EH (cell line): ENCODE results near the gene POLR2B.
"Not testable (repeated sequence)": the region's sequence is repeated elsewhere in the genome, so short reads cannot be mapped to it uniquely, and the experiment has no call there.

Source experiments
- DNase-seq: peaks from one replicate; pipeline ENCODE4 v3.0.0-alpha.2; 2015; ENCODE audit warnings: low read depth

Gene POLR2B

GRCh38 chr4:57053508-57053907, 74.8 kb downstream of the POLR2B start:
- peak; percentile 69 for DNase-seq

- DNase-seq: no peak
These were observed 77.2 kb downstream of the POLR2B start for GRCh38 chr4:57055886-57056285.

GRCh38 chr4:57059890-57060716, 81.4 kb downstream of the POLR2B start:
- no peak for DNase-seq

GRCh38 chr4:57060717-57061067, 82.0 kb downstream of the POLR2B start:
- not testable (repeated sequence) for DNase-seq

- peak; percentile 84 for DNase-seq
These were observed 82.7 kb downstream of the POLR2B start for GRCh38 chr4:57061395-57061794.

DNA sequence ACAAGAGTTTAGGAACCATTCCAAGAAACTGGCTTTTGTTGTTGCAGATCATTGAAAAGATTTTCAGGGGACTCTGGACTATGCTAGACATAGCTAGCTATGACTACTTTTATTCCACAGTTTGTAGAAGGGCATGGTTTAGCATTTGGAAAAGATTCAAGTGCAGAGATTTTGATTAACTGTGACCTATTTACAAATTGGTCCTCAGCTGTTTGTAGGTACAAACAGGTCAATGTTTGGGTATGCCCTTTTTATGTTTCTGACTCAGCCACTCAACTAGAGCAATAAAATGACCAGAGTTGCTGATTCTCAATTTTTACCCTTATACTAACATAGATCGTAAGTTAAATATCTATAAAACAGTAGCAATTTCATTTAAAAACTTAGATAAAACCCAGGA, 84.8 kb downstream of the POLR2B start:
- DNase-seq: no peak

- DNase-seq: no peak
These were observed 85.4 kb downstream of the POLR2B start for GRCh38 chr4:57064120-57064519.

GRCh38 chr4:57064811-57065711, 86.4 kb downstream of the POLR2B start:
- DNase-seq: peak; percentile 100

DNA sequence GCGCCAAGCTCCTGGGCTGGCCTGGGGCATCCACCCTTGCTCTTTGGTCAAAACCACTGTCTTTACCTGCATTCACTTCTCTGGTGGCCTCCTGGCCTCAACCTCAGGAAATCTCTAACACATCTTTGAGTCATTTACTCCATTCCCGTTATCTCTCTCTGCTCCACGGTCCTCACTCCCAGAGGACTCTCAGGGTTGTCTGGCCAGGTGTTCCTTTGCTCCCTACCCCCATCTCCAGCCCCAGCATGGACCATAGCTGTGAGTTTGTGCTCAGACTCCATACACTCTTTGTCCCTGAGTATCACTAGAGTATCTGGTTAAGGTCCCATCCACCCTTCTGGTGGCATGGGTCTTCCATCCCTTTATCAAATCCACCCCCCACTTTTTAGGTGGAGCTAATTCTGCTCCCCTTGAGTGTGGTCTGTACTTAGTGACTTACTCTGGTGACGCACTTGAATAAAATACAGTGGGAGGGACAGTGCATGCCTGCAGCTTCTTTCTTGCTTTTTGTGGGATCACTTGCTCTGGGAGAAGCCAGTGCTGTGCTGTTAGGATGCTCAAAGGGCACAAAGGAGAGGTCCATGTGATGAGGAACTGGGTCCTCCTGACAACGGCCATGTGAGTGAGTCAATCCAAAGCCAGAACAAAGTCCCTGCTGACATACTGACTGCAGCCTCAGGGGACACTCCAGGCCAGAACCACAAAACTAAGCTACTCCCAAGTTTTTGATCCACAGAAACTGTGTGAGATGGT, 87.2 kb downstream of the POLR2B start:
- peak; percentile 70 for DNase-seq

- no peak for DNase-seq
These were observed 89.7 kb downstream of the POLR2B start for GRCh38 chr4:57068237-57068981.

DNA sequence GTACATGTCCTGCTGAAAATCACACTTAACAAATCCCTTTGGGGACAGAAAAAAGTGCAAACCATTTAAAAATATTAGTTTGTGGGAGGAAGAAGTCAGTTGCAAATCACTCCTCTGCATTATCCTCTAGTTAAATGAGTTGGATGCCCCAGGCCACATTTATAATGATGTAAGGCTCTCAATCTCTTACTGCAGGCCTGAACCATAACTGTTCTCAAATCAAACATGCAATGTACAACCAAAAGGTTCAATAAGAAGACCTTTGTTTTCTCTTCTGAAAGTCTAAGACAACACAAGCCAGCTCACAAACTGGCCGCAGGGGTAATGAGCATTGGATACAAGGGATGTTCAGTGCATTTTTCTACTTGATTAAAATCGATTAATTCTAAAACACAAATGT, 91.8 kb downstream of the POLR2B start:
- peak; percentile 45 for DNase-seq

DNA sequence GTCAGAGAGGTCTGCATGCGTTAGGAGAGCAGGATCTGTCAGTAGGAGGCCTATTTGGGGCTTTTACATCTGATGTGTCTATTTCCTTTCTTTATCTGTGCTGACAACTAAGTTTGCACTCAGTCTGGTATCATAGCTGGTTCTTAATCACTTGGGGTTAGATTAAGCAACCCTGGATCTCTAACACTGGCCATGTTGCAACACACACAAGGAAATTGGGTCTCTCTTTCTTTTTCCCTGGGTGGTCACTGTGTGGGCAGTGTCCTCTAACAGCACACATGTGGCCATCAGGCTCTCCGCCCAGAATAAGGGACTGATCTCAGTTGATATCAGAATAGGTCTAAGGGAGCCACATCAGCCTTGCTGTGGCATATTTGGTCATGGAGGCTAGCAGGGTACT, 92.6 kb downstream of the POLR2B start:
- peak; percentile 73 for DNase-seq

DNA sequence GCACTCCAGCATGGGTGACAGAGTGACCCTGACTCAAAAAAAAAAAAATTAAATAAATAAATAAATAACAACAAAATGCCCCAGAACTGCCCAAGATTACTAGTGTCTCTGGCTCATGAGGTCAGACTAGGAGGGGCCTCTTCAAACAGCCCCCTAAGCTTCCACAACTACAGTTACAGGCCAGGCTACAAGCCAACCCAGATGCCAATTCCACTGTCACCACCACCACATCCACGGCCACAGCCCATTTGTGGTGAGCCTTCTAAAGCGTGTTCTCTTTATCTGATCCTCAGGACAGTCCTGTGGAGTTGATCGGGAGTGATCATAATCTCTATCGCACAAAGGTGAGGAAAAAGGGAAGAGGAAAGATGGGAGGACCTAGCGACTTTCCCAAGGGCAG, 94.9 kb downstream of the POLR2B start:
- peak; percentile 53 for DNase-seq

GRCh38 chr4:57074744-57075143, 96.0 kb downstream of the POLR2B start:
- DNase-seq: peak; percentile 97

DNA sequence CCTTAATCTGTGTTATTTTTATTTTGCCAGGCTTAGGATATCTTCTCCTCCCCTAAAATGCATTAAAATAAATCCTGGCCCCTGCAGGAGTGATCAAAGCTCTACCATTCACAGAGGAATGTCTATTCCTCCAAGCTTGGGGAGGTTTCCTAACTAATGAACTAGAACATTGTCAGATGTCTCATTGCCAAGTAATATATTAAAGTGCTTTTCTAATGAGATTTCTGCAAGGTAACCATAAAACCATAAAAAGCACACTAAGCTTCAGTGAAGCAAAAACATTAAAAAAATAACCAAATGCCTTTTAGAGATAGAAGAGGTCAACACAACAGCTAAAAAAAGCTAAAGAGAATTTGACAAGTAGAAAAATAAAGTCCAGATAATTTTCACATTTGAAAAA, 96.7 kb downstream of the POLR2B start:
- no peak for DNase-seq

- DNase-seq: no peak
These were observed 98.0 kb downstream of the POLR2B start for GRCh38 chr4:57076646-57077045.

- DNase-seq: peak; percentile 94
These were observed 99.1 kb downstream of the POLR2B start for GRCh38 chr4:57077550-57078343.

- peak; percentile 50 for DNase-seq
These were observed 100.2 kb downstream of the POLR2B start for GRCh38 chr4:57078685-57079521.
